Prostate gland (tissue), 2 donors: ENCODE data around the gene CRY2. TPM values are rescaled to one million over a fixed set of nuclear protein-coding genes. Genes with fewer than 3 reads are reported as not detected.
A peak's percentile ranks its signal among the peaks of the same experiment; 100 is the strongest.

Source experiments
- DNase-seq: peaks from one replicate; pipeline ENCODE4 v3.0.0-alpha.2; 2019; ENCODE audit warnings: low spot score
- H3K27ac ChIP-seq, 2 donors: fragments of 200-600 bp; sonication (generic); 2 replicates each; pipeline ENCODE4 v1.5.1; 2017 to 2019
- H3K27me3 ChIP-seq: fragments of 200-600 bp; sonication (generic); replicated peaks from 2 replicates; pipeline ENCODE4 v1.5.1; 2019; ENCODE audit not compliant: insufficient read depth
- H3K36me3 ChIP-seq, 2 donors: fragments of 200-600 bp; sonication (generic); 1 replicate in 1 of 2; 2 replicates in 1 of 2; pipeline versions ENCODE4 v1.5.1 to v1.8.1; 2017 to 2019
- H3K4me1 ChIP-seq: fragments of 200-600 bp; sonication (generic); replicated peaks from 2 replicates; pipeline ENCODE4 v1.5.1; 2019
- H3K4me3 ChIP-seq, 2 donors: fragments of 200-600 bp; sonication (generic); 2 replicates each; pipeline ENCODE4 v1.5.1; 2017 to 2019
- H3K9me3 ChIP-seq: fragments of 200-600 bp; sonication (generic); 2 replicates; pipeline ENCODE4 v1.5.1; 2017
- CTCF ChIP-seq, 4 experiments: fragments of 200-600 bp in 2 of 4; fragments of 450-650 bp in 2 of 4; sonication (generic) in 2 of 4; IDR thresholded peaks; 1 replicate in 3 of 4; 2 replicates in 1 of 4; pipeline ENCODE4 v1.5.1; 2016 to 2019; ENCODE audit warnings: antibody characterized with exemption in 4 of 4, mild to moderate bottlenecking in 2 of 4, moderate library complexity in 2 of 4
- POLR2A ChIP-seq: fragments of 450-650 bp; IDR thresholded peaks from one replicate; pipeline ENCODE4 v1.6.1; 2016; ENCODE audit warnings: antibody characterized with exemption, mild to moderate bottlenecking
- POLR2AphosphoS5 ChIP-seq: sonication (generic); formaldehyde crosslinking; IDR thresholded peaks from one replicate; pipeline ENCODE4 v1.6.1; 2017; ENCODE audit warnings: antibody characterized with exemption
- WGBS: methylation state at CpG from one replicate; pipeline ENCODE4 v1.1.5; 2018; 5-methylcytosine and 5-hydroxymethylcytosine counted together
- intact Hi-C: fragments of 100-400 bp; cut with DNase I; formaldehyde crosslinking; loops from one replicate; pipeline ENCODE4 v1.14.2; 2022
- total RNA-seq, 2 donors: library from RNA; depleted of rRNA; stranded (reverse); fragments of >200 nt; gene quantifications; one replicate each; pipeline ENCODE4 v1.1.0, GENCODE V29; 2016

CRY2 gene
- total RNA-seq, 2 donors from 2014 or later, result 45.4 to 70.8 TPM

- Histone ChIP-seq H3K36me3 (no peaks in the 10 kb centered on the region), H3K4me3 (peak overlapping the region; percentile 41 to 59), H3K27ac (no peak overlapping the region), H3K4me1 (no peaks in the 10 kb centered on the region), H3K27me3 (no peaks in the 10 kb centered on the region), H3K9me3 (no peaks in the 10 kb centered on the region)
- intact Hi-C loops, result no loop called here
- TF ChIP-seq CTCF (IDR thresholded peaks at IDR 0.05) (no peak), POLR2AphosphoS5 (no peak), POLR2A (no peak)
- WGBS, result 13% methylated on average over 42 of the region's 43 CpGs
- no peak for DNase-seq
These were observed 38.8 kb downstream of the CRY2 start for GRCh38 chr11:45885921-45886721.

GRCh38 chr11:45886816-45887520 is 39.7 kb downstream of the CRY2 start:
- H3K27ac ChIP-seq, result no peak overlapping the region
- H3K4me3 ChIP-seq, result no peak overlapping the region
- no peak for DNase-seq
- H3K9me3 ChIP-seq, result no peaks in the 10 kb centered on the region
- intact Hi-C loops, result no loop called here
- H3K27me3 ChIP-seq, result no peaks in the 10 kb centered on the region
- no peaks in the 10 kb centered on the region for H3K36me3 ChIP-seq
- 73% methylated on average over 4 of the region's 4 CpGs for WGBS
- H3K4me1 ChIP-seq, result no peaks in the 10 kb centered on the region
- no peak for TF ChIP-seq POLR2A
- TF ChIP-seq CTCF (IDR thresholded peaks at IDR 0.05), result no peak
- no peak for TF ChIP-seq POLR2AphosphoS5

- DNase-seq, result no peak
- WGBS, result 94% methylated on average over 10 of the region's 10 CpGs
- Histone ChIP-seq H3K4me1 (no peaks in the 10 kb centered on the region), H3K27me3 (no peaks in the 10 kb centered on the region), H3K4me3 (no peak overlapping the region), H3K9me3 (no peaks in the 10 kb centered on the region), H3K36me3 (no peaks in the 10 kb centered on the region), H3K27ac (no peak overlapping the region)
- TF ChIP-seq POLR2A (no peak), CTCF (IDR thresholded peaks at IDR 0.05) (no peak), POLR2AphosphoS5 (no peak)
- intact Hi-C loops, result no loop called here
These were observed 40.3 kb downstream of the CRY2 start for GRCh38 chr11:45887587-45887986.

- TF ChIP-seq POLR2AphosphoS5, result no peak
- TF ChIP-seq CTCF (IDR thresholded peaks at IDR 0.05), result no peak
- no peak for TF ChIP-seq POLR2A
- no peak for DNase-seq
- no peaks in the 10 kb centered on the region for H3K27me3 ChIP-seq
- H3K4me1 ChIP-seq, result no peaks in the 10 kb centered on the region
- no peak overlapping the region for H3K27ac ChIP-seq
- intact Hi-C loops, result no loop called here
- no peak overlapping the region for H3K4me3 ChIP-seq
- WGBS, result 77% methylated on average over 8 of the region's 8 CpGs
- no peaks in the 10 kb centered on the region for H3K36me3 ChIP-seq
- H3K9me3 ChIP-seq, result no peaks in the 10 kb centered on the region
These were observed 42.3 kb downstream of the CRY2 start for GRCh38 chr11:45889555-45889954.

- TF ChIP-seq CTCF (IDR thresholded peaks at IDR 0.05), result no peak
- no peak for TF ChIP-seq POLR2AphosphoS5
- TF ChIP-seq POLR2A, result no peak
- 78% methylated on average over 9 of the region's 9 CpGs for WGBS
These were observed 42.7 kb downstream of the CRY2 start for GRCh38 chr11:45889966-45890365.

More at GRCh38 chr11:45889966-45890365, 42.7 kb downstream of the CRY2 start:
- no peaks in the 10 kb centered on the region for H3K9me3 ChIP-seq
- DNase-seq, result no peak
- H3K4me1 ChIP-seq, result no peaks in the 10 kb centered on the region
- no peak overlapping the region for H3K4me3 ChIP-seq
- intact Hi-C loops, result no loop called here
- no peak overlapping the region for H3K27ac ChIP-seq
- H3K36me3 ChIP-seq, result no peaks in the 10 kb centered on the region
- no peaks in the 10 kb centered on the region for H3K27me3 ChIP-seq
